Activated naive CD8-positive, alpha-beta T cell treated with anti-CD3 and anti-CD28 coated beads for 36 hours (primary cell): ENCODE data around the gene MFSD2B. TPM values are rescaled to one million over a fixed set of nuclear protein-coding genes. Genes with fewer than 3 reads are reported as not detected.
A peak's percentile ranks its signal among the peaks of the same experiment; 100 is the strongest.

ENCODE experiments used
- DNase-seq: peaks from one replicate; pipeline ENCODE4 v3.0.0; 2021
- H3K27ac Mint-ChIP-seq: one replicate; pipeline ENCODE4 v1.8.0; 2022; ENCODE audit warnings: mild to moderate bottlenecking, moderate library complexity, mixed read lengths
- H3K27me3 Mint-ChIP-seq: one replicate; pipeline ENCODE4 v1.8.0; 2022; ENCODE audit warnings: mild to moderate bottlenecking, mixed read lengths
- H3K36me3 Mint-ChIP-seq: one replicate; pipeline ENCODE4 v1.8.0; 2021; ENCODE audit warnings: mild to moderate bottlenecking, mixed read lengths
- H3K4me1 Mint-ChIP-seq: one replicate; pipeline ENCODE4 v1.8.0; 2021; ENCODE audit warnings: mixed read lengths
- H3K4me3 Mint-ChIP-seq: one replicate; pipeline ENCODE4 v1.8.0; 2022; ENCODE audit warnings: mild to moderate bottlenecking, moderate library complexity, mixed read lengths
- H3K9me3 Mint-ChIP-seq: one replicate; pipeline ENCODE4 v1.8.0; 2022; ENCODE audit warnings: mixed read lengths
- total RNA-seq, 2 experiments: library from RNA; stranded (reverse); gene quantifications; one replicate each; pipeline ENCODE4 v1.2.3, GENCODE V29; 2021

Gene MFSD2B
- total RNA-seq, 2 experiments from 2014 or later, result 0.36 to 0.37 TPM

DNA sequence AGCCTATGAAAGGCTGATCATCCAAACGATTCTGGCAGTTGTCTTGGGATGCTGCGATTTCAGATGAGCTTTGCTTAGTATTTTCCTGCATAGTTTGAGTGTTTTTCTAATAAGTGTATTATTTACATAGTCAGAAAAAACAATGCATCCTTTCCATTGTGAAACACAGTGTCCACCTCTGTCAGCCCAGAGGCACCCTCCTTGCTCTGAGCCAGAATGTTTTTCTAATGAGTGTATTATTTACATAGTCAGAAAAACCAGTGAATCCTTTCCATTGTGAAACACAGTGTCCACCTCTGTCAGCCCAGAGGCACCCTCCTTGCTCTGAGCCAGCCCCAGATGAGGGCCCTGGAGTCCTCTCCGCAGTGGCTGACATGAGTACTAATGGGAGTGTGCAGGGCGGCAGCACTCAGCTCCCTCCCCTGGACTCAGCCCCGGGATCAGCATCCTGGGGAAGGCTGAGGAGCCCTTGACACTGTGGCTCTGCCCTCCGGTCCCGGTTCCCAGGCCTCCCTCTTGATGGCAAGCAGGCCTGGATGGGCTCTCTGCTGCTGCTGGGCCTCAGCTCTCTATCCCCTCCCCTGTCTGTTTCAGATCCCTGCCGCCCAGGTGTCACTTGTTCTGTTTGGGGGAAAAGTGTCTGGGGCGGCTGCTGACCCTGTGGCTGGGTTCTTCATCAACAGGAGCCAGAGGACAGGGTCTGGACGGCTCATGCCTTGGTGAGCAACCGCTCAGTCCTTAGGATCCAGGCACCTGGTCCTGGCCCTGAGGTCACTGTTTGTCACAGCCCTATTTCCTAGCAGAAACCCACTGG, 5.9 kb downstream of the MFSD2B start:
- no peak overlapping the region for H3K27ac Mint-ChIP-seq
- no peaks in the 10 kb centered on the region for H3K4me1 Mint-ChIP-seq
- DNase-seq, result no peak
- H3K4me3 Mint-ChIP-seq, result no peak overlapping the region
- no peaks in the 10 kb centered on the region for H3K9me3 Mint-ChIP-seq
- no peaks in the 10 kb centered on the region for H3K36me3 Mint-ChIP-seq
- H3K27me3 Mint-ChIP-seq, result peaks cover 27% of the 10 kb centered on the region

DNA sequence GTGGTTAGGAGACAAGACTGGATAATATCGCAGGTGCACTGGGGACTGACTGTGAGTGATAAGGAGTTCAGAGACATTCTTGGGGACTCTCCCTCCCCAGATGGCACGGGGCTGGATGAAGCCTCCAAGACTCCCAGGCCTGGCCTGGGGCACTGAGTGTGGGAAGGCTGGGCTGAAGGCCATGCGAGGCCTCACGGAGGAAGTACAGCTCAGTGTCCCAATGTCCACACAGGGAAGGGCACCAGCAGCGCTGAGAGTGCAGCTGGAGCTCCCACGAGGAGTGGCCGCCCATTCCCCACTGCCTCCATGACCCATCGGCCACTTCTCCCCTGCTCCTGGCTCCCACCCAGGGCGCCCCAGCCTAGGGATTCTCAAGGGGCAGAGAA, 6.5 kb downstream of the MFSD2B start:
- Mint-ChIP-seq H3K4me1 (no peaks in the 10 kb centered on the region), H3K4me3 (no peak overlapping the region), H3K9me3 (no peaks in the 10 kb centered on the region), H3K27ac (no peak overlapping the region), H3K36me3 (no peaks in the 10 kb centered on the region), H3K27me3 (peaks cover 21% of the 10 kb centered on the region)
- no peak for DNase-seq

GRCh38 chr2:24016853-24017703, 7.2 kb downstream of the MFSD2B start:
- Mint-ChIP-seq H3K36me3 (peaks cover under 1% of the 10 kb centered on the region), H3K27me3 (peaks cover 14% of the 10 kb centered on the region), H3K9me3 (no peaks in the 10 kb centered on the region), H3K4me3 (no peak overlapping the region), H3K27ac (no peak overlapping the region), H3K4me1 (no peaks in the 10 kb centered on the region)
- DNase-seq, result no peak

DNA sequence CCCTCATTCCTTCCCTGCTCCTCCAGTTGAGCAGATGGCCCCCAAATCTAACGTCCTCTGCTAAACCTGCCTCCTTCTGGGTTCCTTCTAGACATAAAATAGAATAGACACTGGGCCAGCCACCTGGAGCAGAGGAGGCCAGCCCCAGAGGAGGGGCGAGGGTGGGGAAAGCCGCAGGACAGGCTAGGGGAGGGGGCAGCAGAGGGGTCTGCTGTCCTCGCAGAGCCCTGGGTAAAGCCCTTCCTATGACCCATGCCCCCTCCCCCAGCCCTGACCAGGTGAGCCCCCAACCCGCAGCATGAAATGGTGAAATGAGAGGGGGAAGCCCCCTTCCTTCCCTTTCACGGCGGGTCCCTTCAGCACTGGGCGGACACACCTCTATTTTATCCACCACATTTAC, 7.8 kb downstream of the MFSD2B start:
- Mint-ChIP-seq H3K36me3 (peaks cover 6% of the 10 kb centered on the region), H3K4me1 (no peaks in the 10 kb centered on the region), H3K27ac (no peak overlapping the region), H3K9me3 (no peaks in the 10 kb centered on the region), H3K4me3 (no peak overlapping the region), H3K27me3 (peaks cover 8% of the 10 kb centered on the region)
- DNase-seq, result no peak

DNA sequence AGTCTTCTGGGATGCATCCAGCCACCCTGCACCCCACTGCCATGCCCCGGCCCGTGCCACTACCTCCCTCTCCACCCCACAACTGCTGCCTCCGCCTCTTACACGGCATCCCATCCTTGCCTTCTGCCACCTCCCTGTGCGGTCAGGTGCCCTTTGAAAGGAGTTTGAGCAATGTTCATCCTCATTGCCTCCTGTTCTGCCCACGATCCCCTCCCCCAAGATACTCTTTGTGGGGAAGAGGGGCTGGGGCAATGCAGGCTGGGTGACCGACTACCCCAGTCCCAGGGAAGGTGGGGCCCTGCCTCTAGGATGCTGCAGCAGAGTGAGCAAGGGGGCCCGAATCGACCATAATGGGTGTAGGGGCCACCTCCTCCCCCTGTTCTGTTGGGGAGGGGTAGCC, 8.4 kb downstream of the MFSD2B start:
- Mint-ChIP-seq H3K36me3 (peaks cover 10% of the 10 kb centered on the region), H3K4me1 (no peaks in the 10 kb centered on the region), H3K27me3 (peaks cover 3% of the 10 kb centered on the region), H3K27ac (no peak overlapping the region), H3K4me3 (no peak overlapping the region), H3K9me3 (no peaks in the 10 kb centered on the region)
- no peak for DNase-seq

DNA sequence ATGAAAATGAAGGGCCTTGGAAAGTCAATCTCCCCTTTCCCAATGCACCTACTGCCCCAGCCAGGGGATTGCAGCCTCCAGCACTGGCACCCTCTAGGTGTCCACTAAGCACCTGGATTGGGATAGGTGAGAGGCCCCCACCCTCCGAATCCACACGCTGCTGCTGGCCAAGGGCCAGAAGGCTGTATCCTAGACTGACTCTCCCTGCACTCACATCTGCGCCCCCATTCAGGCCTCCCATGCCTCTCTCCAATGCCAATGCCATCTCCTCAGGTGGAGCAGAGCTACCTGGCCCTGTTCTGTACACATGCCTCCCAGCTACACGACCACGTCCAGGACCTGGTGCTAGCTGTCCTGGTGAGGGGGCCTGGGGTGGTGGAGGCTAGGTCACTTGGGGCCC, 9.8 kb downstream of the MFSD2B start:
- no peak for DNase-seq
- H3K4me3 Mint-ChIP-seq, result no peak overlapping the region
- H3K27me3 Mint-ChIP-seq, result no peaks in the 10 kb centered on the region
- H3K36me3 Mint-ChIP-seq, result peaks cover 14% of the 10 kb centered on the region
- H3K27ac Mint-ChIP-seq, result no peak overlapping the region
- H3K4me1 Mint-ChIP-seq, result no peaks in the 10 kb centered on the region
- no peaks in the 10 kb centered on the region for H3K9me3 Mint-ChIP-seq

- Mint-ChIP-seq H3K27ac (no peak overlapping the region), H3K9me3 (no peaks in the 10 kb centered on the region), H3K4me3 (no peak overlapping the region), H3K4me1 (no peaks in the 10 kb centered on the region), H3K27me3 (no peaks in the 10 kb centered on the region), H3K36me3 (peaks cover 16% of the 10 kb centered on the region)
- no peak for DNase-seq
Measured at GRCh38 chr2:24020244-24020643, 10.4 kb downstream of the MFSD2B start.

- Mint-ChIP-seq H3K9me3 (no peaks in the 10 kb centered on the region), H3K27ac (no peak overlapping the region), H3K36me3 (peaks cover 16% of the 10 kb centered on the region), H3K4me3 (no peak overlapping the region), H3K27me3 (no peaks in the 10 kb centered on the region), H3K4me1 (peaks cover 2% of the 10 kb centered on the region)
- DNase-seq, result peak; percentile 25
Measured at GRCh38 chr2:24021122-24021998, 11.5 kb downstream of the MFSD2B start.

DNA sequence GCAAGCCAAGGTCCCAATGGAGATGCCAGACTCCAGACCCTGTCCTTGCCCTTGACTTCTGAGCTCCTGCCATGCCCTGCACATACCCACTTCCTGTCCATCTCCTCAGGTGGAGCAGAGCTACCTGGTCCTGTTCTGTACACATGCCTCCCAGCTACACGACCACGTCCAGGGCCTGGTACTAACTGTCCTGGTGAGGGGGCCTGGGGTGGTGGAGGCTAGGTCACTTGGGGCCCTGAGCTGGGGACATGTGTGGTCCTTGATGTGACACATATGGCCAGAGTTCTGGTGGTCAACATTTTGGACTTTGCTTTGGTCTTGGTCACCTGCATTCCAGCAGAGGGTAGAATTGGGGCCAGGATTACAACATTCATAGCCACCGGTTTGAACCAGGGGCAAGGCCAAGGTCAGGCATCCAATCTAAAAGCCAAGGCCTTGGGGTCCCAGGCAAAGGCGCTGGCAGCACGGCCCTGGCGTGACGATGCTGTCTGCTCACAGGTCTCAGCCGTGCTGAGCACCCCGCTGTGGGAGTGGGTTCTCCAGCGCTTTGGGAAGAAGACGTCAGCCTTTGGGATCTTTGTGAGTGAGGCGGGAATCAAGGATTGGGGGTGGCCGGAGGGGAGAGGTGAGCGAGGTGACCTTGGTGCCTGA, 12.6 kb downstream of the MFSD2B start:
- H3K27ac Mint-ChIP-seq, result no peak overlapping the region
- peaks cover 6% of the 10 kb centered on the region for H3K4me1 Mint-ChIP-seq
- no peaks in the 10 kb centered on the region for H3K9me3 Mint-ChIP-seq
- DNase-seq, result no peak
- peaks cover 17% of the 10 kb centered on the region for H3K36me3 Mint-ChIP-seq
- no peaks in the 10 kb centered on the region for H3K27me3 Mint-ChIP-seq
- H3K4me3 Mint-ChIP-seq, result no peak overlapping the region

DNA sequence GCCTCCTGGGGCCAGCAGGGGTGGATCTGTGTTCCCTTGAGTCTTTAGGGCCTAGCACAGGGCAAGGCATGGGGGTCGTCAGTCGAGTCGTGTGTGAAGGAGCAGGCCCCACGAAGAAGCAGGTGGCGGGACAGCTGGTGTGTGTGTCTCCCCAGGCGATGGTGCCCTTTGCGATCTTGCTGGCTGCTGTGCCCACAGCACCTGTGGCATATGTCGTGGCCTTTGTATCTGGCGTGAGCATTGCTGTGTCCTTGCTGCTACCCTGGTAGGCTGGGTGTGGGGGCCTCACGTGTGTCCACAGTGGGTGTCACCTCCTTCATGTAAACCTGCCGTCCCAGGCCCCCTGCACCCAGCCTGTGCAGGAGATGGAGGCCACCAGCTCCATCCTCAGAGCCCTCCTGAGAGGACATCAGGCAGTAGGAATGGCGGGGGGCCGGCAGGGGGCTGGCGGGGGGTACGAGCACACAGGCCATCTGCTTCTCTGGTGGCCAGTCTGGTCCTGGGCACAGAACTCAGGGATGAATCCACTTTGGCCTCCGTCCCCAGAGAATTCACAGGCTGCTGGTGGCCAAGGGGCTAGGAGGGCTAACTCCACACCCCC, 13.2 kb downstream of the MFSD2B start:
- no peaks in the 10 kb centered on the region for H3K9me3 Mint-ChIP-seq
- DNase-seq, result no peak
- peaks cover 17% of the 10 kb centered on the region for H3K36me3 Mint-ChIP-seq
- no peak overlapping the region for H3K4me3 Mint-ChIP-seq
- H3K27ac Mint-ChIP-seq, result no peak overlapping the region
- H3K4me1 Mint-ChIP-seq, result peaks cover 6% of the 10 kb centered on the region
- H3K27me3 Mint-ChIP-seq, result no peaks in the 10 kb centered on the region

DNA sequence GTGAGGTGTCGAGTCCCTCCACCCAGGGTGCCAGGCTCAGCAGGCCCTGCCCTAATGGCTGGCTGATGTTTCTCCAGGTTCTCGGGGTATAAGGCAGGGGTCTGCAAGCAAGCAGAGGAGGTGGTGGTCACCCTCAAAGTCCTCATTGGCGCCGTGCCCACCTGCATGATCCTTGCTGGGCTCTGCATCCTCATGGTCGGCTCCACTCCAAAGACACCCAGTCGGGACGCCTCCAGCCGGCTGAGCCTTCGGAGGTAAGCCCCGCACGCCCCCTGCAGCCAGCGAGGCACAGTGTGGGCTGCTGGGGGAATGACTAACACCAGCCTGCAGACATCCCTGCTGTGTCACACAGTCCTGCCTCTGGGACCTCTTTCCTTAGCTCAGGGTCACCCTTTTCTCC, 14.1 kb downstream of the MFSD2B start:
- DNase-seq, result no peak
- H3K9me3 Mint-ChIP-seq, result no peaks in the 10 kb centered on the region
- H3K4me1 Mint-ChIP-seq, result peaks cover 6% of the 10 kb centered on the region

DNA sequence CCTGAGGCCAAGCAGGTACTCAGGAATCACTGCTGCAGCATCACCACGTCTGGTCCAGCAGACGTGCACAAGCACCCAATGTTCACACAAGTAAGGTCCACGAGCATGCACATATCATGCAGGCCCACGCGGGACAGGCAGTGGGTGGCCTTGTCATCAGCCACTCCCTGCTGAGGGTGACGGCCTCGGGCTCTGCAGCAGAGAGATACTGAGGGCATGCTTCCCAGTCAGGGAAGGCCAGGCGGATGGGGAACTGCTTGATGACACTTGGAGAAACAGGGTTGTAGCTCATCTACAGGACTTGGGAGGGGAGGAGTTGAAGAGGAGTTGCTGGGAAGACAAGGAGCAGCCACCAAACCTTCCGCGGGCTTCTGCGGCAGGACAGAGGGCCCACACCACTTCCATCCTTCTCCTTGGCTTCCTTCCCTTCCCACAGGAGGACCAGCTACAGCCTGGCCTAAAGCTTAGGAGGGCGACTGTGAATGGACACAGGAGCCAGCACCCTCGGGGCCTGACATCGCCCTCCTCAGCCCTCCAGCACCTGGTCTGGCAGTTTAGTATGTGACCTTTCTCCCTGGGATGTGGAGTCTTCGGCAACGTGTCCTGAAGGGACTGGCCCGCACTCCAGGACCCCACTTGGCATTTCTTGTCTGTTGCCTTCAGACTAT, 15.2 kb downstream of the MFSD2B start:
- H3K4me3 Mint-ChIP-seq, result no peak overlapping the region
- H3K36me3 Mint-ChIP-seq, result peaks cover 26% of the 10 kb centered on the region
- H3K4me1 Mint-ChIP-seq, result peaks cover 6% of the 10 kb centered on the region
- DNase-seq, result no peak
- no peaks in the 10 kb centered on the region for H3K27me3 Mint-ChIP-seq
- no peaks in the 10 kb centered on the region for H3K9me3 Mint-ChIP-seq
- H3K27ac Mint-ChIP-seq, result no peak overlapping the region

More for the DNA sequence above, 14.1 kb downstream of the MFSD2B start:
- Mint-ChIP-seq H3K36me3 (peaks cover 22% of the 10 kb centered on the region), H3K27ac (no peak overlapping the region), H3K27me3 (no peaks in the 10 kb centered on the region), H3K4me3 (no peak overlapping the region)

DNA sequence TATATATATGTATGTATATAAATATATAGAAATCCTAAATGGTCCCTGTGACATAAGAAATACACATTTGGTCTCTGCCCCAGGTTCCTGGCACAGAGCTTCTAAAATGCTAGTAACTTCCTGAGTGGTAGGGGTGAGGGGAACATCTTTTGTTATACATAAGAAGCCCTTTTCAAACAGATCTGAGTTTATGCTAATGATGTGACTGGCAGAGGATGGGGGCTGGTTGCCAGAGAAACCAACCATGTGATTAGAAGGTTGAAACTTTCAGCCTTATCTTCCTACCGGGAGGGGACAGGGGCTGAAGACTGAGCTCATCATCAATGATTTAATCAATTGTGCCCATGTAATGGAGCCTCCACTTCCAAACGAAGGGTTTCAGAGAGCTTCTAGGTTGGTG, 16.3 kb downstream of the MFSD2B start:
- H3K4me3 Mint-ChIP-seq, result no peak overlapping the region
- no peak overlapping the region for H3K27ac Mint-ChIP-seq
- peaks cover 6% of the 10 kb centered on the region for H3K4me1 Mint-ChIP-seq
- no peaks in the 10 kb centered on the region for H3K9me3 Mint-ChIP-seq
- peaks cover 26% of the 10 kb centered on the region for H3K36me3 Mint-ChIP-seq
- H3K27me3 Mint-ChIP-seq, result no peaks in the 10 kb centered on the region
- no peak for DNase-seq
